Stimulated activated naive CD8-positive, alpha-beta T cell treated with anti-CD3 and anti-CD28 coated beads, Interleukin-15, Interleukin-2, amounts not matched to agents 100 U/mL and 50 U/mL, for 24 hours (primary cell): Measurements from ENCODE around the gene REEP6.
"Not testable (repeated sequence)": the region's sequence is repeated elsewhere in the genome, so short reads cannot be mapped to it uniquely, and the experiment has no call there.

Experiments
- ATAC-seq: fragments of 150-1000 bp; cut with Tn5 transposase; one replicate; pipeline ENCODE4 v1.10.0; 2021
- DNase-seq: peaks from one replicate; pipeline ENCODE4 v3.0.0; 2021

The REEP6 gene

GRCh38 chr19:1472231-1473084 is 18.5 kb upstream of the REEP6 start:
- no peak for DNase-seq
- ATAC-seq = no peak

DNA sequence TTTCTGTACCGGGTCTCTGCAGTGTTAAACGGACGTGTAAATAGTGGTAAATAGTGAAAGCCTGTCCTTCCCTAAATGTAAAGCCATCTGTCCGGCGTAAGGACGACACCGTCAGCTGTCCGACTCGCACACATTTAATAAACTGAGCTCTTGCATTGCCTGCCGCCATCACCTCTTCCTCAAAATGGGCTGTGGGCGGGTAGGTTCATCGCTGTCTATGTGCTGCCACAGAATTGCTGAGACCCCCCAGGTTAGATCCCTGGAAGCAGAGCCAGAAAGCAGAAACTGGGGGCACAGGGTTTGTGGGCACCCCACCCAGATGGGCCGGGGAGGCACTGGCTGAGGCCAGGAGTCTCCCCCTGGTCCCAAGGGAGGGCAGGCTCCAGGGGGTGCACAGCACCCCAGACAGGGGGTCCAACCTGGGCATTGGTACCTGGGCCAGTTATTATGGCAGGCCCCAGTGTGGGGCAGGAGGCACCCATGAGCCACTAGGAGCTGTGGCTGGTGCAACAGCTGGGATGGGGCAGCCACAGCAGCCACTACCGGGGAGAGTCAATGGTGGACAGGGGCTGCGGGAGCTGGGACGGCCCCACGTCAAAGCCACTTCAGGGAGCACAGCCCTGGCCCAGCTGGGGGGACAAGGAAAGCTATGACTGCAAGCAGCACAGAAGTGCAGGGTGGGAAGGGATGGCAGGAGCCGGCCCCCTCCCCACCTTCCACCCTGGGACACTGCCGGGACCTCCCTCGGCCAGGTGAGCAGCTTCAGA is 17.7 kb upstream of the REEP6 start:
- ATAC-seq (no peak), DNase-seq (no peak)

GRCh38 chr19:1474011-1474764 is 16.8 kb upstream of the REEP6 start:
- DNase-seq (no peak), ATAC-seq (no peak)

- ATAC-seq (no peak), DNase-seq (no peak)
Observed at GRCh38 chr19:1474765-1475351, 16.1 kb upstream of the REEP6 start.

- ATAC-seq = no peak
- no peak for DNase-seq
Observed at GRCh38 chr19:1475751-1476437, 15.1 kb upstream of the REEP6 start.

- not testable (repeated sequence) for ATAC-seq
Observed at GRCh38 chr19:1477056-1477455, 13.9 kb upstream of the REEP6 start.

GRCh38 chr19:1478934-1479707 is 11.9 kb upstream of the REEP6 start, which contains the start of gene C19orf25:
C19orf25 (minus strand) TSS chr19:1479215; CDS start chr19:1478903, 312 bp downstream.
- ATAC-seq (peak; percentile 93), DNase-seq (peak; percentile 96)

More at GRCh38 chr19:1477056-1477455, 13.9 kb upstream of the REEP6 start:
- DNase-seq = not testable (repeated sequence)

GRCh38 chr19:1481224-1481892 is 9.6 kb upstream of the REEP6 start:
- DNase-seq (no peak), ATAC-seq (no peak)

- ATAC-seq = no peak
- DNase-seq = no peak
Observed at GRCh38 chr19:1481893-1482360, 9.1 kb upstream of the REEP6 start.

GRCh38 chr19:1482361-1483130 is 8.4 kb upstream of the REEP6 start:
- no peak for ATAC-seq
- DNase-seq = no peak

- no peak for ATAC-seq
- DNase-seq = no peak
Observed at GRCh38 chr19:1483131-1483978, 7.6 kb upstream of the REEP6 start.

GRCh38 chr19:1483979-1484428 is 7.0 kb upstream of the REEP6 start:
- DNase-seq (no peak), ATAC-seq (no peak)

GRCh38 chr19:1486720-1487575 is 4.0 kb upstream of the REEP6 start:
- ATAC-seq = no peak
- no peak for DNase-seq

GRCh38 chr19:1487576-1488281 is 3.3 kb upstream of the REEP6 start:
- DNase-seq = no peak
- ATAC-seq = no peak

- ATAC-seq (no peak), DNase-seq (no peak)
Observed at GRCh38 chr19:1488282-1488601, 2.7 kb upstream of the REEP6 start.

GRCh38 chr19:1489463-1490310 is 1.3 kb upstream of the REEP6 start:
- ATAC-seq (no peak), DNase-seq (no peak)
